Sciatic nerve (tissue), 2 donors: Measurements from ENCODE around the gene PLEKHM3. TPM values are rescaled to one million over a fixed set of nuclear protein-coding genes. Genes with fewer than 3 reads are reported as not detected.

Experiments used
- ATAC-seq: fragments of 200-7000 bp; cut with Tn5 transposase; one replicate; pipeline ENCODE4 v1.9.1; 2020; ENCODE audit warnings: mild to moderate bottlenecking, moderate library complexity
- DNase-seq: peaks from one replicate; pipeline ENCODE4 v3.0.0-alpha.2; 2020; ENCODE audit warnings: low spot score
- intact Hi-C: fragments of 100-400 bp; cut with DNase I; formaldehyde crosslinking; loops from one replicate; pipeline ENCODE4 v1.14.2; 2022
- total RNA-seq: library from RNA; stranded (reverse); fragmentation: NEBNext Ultra II Directional; extraction: Animal tissue kit (Norgen Biotek cat#: 25700); gene quantifications from one replicate; pipeline ENCODE4 v1.2.1, GENCODE V29; 2021
- donor health status: DM: no; HTN: no; CAD: no.
- donor health status: DM: no; HTN: no; CAD: no.

The PLEKHM3 gene
- total RNA-seq, 1 donor from 2014 or later = 23.8 TPM

- DNase-seq (no peak), ATAC-seq (no peak)
- intact Hi-C loops = no loop called here
These were observed 24.5 kb downstream of the PLEKHM3 start for GRCh38 chr2:208000701-208001395.

- ATAC-seq = no peak
These were observed 28.5 kb downstream of the PLEKHM3 start for GRCh38 chr2:207996848-207997247.

GRCh38 chr2:207995887-207996286 lies 29.4 kb downstream of the PLEKHM3 start:
- DNase-seq = no peak
- intact Hi-C loops = no loop called here
- no peak for ATAC-seq

More at GRCh38 chr2:207996848-207997247, 28.5 kb downstream of the PLEKHM3 start:
- intact Hi-C loops = no loop called here
- no peak for DNase-seq

DNA sequence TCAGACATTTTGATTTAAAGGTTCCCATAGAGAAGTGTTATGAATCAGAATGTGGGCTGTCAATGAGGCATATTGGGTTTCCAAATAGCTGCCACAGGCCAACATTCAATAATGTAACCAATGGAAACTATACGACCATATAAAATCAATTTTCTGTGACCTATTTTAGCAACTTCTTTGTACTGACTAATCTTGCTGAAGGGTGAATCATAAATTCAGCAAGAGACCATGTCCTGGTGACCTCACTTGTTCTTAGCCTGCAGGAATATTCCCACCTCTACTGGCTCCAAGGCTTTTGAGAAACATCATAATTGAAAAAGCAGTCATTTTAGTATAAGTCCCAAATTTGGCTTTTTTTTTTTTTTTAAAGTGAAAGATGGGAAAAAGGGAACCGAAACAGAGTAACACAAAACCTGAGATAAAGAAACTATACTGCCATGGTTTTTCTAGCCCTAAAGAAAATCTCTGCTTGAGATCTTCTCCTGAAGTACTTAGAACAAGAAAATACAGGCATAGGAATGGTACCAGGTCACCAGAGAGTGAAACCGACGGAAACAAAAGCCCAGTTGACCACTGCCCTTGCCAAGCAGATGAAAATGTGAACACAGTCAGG lies 32.1 kb downstream of the PLEKHM3 start:
- intact Hi-C loops = no loop called here
- ATAC-seq (no peak), DNase-seq (no peak)

DNA sequence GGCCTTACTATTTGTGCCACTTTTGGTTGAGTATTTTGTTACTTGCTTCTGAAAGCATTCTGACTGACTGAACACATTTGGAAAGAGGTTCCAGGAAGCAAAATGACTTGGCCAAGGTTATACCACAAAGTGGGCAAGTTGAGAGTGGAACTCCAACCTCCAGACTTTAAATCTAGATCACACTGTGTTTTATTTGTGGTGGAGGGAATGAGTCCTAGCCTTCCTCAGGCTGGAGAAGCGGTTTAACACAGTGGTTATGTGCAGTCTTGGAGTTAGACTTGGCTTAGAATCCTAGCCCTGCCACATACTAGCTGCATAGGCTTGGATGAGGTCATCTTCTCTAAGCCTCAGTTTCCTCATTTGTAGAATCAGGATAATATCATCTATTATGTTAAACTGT lies 33.4 kb downstream of the PLEKHM3 start:
- DNase-seq = no peak

DNA sequence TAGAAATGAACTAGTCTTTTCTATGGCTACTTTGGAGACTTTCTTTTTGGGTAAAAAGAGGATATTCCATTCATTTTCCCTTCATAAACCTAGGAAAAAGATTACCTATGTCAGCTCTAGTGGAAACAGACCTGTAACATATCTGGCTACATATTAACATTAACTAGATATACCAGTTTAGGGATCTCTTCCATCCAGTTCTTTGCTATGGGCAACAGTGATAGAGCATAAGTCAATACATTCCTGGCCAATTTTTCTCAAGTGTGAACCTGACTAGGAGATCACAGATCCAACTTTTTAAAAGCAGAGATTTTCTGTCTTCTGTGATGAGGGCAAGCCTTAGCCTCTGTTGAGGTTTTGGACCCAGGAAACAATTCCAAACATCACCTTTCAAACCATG lies 34.5 kb downstream of the PLEKHM3 start:
- ATAC-seq (no peak), DNase-seq (no peak)
- intact Hi-C loops = no loop called here

More for the DNA sequence above, 33.4 kb downstream of the PLEKHM3 start:
- no peak for ATAC-seq
- intact Hi-C loops = no loop called here

DNA sequence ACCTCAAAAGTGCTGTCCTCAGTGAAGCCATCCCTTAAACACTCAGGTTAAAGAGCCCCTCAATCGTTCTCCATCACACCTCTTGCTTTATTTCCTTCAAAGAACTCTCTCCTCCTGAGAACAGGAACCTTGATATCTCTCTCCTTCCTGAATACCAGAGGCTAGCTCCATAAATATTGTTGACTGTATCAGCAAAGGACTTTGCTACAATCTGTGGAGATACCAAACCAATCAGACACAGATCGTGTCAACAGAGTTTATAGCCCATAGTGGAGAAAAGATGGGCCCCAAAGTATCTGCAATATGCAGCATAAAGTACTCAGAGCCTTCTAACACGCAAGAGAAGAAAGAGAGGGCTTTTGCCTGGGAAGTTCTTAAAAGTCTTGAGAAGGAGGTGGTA lies 36.4 kb downstream of the PLEKHM3 start:
- DNase-seq (no peak), ATAC-seq (no peak)
- intact Hi-C loops = no loop called here

- no peak for DNase-seq
- no peak for ATAC-seq
- intact Hi-C loops = no loop called here
These were observed 38.2 kb downstream of the PLEKHM3 start for GRCh38 chr2:207987025-207987716.

GRCh38 chr2:207984765-207985480 lies 40.4 kb downstream of the PLEKHM3 start:
- intact Hi-C loops = no loop called here
- no peak for DNase-seq
- no peak for ATAC-seq

DNA sequence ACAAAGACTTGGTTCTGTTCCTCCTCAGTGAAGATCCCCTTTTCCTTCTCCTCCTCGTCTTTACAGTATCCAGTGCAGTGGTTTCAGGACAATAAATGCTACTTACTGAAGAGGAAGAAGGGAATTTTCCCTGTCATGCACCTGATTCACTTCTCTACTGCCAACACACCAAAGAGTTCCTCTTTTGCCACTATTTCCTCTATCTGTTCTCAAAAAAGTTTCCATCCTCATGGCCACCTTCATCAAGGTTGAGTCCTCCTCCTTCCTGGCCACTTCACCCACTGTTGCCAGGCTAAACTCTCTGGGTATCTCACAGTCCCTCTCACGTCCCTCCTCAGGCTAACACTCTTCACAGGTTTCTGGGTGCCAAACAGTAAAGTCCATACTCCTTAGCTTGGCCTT lies 41.7 kb downstream of the PLEKHM3 start:
- intact Hi-C loops = no loop called here
- no peak for DNase-seq
- no peak for ATAC-seq

- intact Hi-C loops = no loop called here
- ATAC-seq (no peak), DNase-seq (no peak)
These were observed 47.0 kb downstream of the PLEKHM3 start for GRCh38 chr2:207978177-207978948.

DNA sequence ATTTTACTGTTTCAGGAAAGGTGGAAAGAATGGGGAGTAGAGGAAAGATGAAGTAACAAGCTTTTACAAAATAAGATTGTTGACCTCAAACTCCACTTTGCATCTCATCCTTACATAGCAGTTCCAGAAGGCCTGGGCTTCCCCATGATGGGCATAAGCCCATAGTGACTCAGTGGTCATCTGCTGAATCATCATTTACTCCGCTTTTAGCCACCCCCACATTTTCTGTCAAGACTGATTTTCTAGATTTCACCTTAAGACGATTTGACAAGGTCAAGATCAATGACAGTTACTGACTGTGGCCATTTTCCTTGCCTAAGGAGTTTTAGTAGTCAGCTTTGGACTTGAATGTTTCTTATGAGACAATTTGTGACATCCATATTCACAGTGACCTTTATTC lies 49.4 kb downstream of the PLEKHM3 start:
- ATAC-seq = no peak
- DNase-seq = no peak
- intact Hi-C loops = no loop called here

DNA sequence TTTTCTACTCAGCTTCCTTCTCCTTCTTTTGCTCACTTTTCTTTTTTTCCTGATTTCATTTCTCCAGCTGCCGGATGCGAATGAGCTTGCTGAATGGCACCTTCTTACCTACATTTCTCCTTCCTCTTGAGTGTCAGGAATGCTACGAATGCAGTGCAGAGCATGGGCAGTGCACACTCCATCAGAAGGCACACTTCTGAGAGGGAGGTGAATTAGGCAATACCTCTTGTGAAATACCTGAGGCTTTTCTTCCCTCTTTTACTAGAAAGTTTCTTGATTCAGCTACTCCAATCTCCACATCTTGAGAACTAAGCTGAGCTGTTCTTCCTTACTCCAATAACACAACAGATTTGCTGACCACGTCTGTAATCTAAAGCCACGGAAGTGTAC lies 51.1 kb downstream of the PLEKHM3 start:
- DNase-seq (no peak), ATAC-seq (no peak)
- intact Hi-C loops = no loop called here

- no peak for DNase-seq
- ATAC-seq = no peak
- intact Hi-C loops = no loop called here
These were observed 54.5 kb downstream of the PLEKHM3 start for GRCh38 chr2:207970826-207971180.

- DNase-seq (no peak), ATAC-seq (no peak)
- intact Hi-C loops = no loop called here
These were observed 55.0 kb downstream of the PLEKHM3 start for GRCh38 chr2:207970147-207970825.

DNA sequence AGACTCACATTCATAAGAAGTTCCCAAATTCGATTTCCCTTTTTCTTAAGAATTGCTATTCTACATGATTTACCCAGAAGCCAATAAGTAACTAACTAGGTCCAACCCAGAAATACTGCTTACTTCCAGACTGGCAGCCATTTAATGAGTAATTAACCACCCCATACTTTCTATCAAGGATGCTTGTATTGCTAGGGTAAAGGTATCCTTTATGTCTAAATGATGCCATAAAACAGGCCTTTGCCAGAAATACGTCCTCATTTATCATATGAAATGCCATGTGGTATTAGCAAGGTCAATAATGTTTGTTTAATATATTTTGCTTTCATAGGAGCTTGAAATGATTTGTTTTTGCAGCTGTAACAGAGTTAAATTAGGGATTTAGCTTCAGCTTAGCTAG lies 56.1 kb downstream of the PLEKHM3 start:
- DNase-seq (no peak), ATAC-seq (no peak)
- intact Hi-C loops = no loop called here

GRCh38 chr2:207967121-207967520 lies 58.2 kb downstream of the PLEKHM3 start:
- intact Hi-C loops = no loop called here
- no peak for DNase-seq
- no peak for ATAC-seq

DNA sequence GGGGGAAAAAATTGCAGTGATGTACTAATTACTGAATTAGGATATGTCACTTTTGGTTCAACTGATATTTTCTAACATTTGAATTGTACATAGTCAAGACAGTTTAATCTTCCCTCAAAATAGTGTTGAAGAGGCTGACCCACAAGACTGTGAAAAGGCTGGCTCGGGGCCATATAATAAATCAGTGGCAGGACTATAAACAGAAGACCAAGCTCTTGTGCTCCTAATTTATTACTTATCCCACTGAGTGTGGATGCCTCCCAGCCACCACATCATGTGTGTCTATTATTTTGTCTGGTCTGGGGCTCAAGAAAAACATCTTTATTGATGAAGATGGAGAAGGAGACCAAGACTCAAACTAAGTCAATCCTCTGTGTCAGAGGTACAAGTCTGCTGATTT lies 64.4 kb downstream of the PLEKHM3 start:
- ATAC-seq = no peak
- intact Hi-C loops = no loop called here
- DNase-seq = no peak

- intact Hi-C loops = no loop called here
- DNase-seq = no peak
These were observed 65.2 kb downstream of the PLEKHM3 start for GRCh38 chr2:207960090-207960489.

More at GRCh38 chr2:207960090-207960489, 65.2 kb downstream of the PLEKHM3 start:
- ATAC-seq = no peak
